Stimulated activated CD8-positive, alpha-beta memory T cell treated with anti-CD3 and anti-CD28 coated beads, Interleukin-15, amount 100 ng/mL, for 1 hour (primary cell): Measurements from ENCODE around the gene ADCY9.
"Not testable (repeated sequence)": the region's sequence is repeated elsewhere in the genome, so short reads cannot be mapped to it uniquely, and the experiment has no call there.

ENCODE experiments used
- DNase-seq: peaks from one replicate; pipeline ENCODE4 v3.0.0-alpha.2; 2020; ENCODE audit warnings: low read depth

ADCY9 gene

DNA sequence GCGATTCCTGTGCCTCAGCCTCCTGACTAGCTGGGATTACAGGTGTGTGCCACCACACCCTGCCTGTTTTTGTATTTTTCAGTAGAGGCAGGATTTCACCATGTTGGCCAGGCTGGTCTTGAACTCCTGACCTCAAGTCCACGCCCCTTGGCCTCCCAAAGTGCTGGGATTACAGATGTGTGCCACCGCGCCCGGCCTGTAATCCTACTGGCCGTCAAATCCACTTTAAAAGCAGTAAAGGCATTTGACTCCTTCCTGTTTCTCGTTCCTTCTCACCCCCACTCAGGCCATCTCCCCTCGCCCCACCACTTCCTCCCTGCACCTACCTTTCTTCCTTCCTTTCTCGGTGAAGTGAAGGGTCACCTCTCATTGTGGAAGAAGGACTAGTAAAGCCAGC, 166.3 kb downstream of the ADCY9 start:
- no peak for DNase-seq

DNA sequence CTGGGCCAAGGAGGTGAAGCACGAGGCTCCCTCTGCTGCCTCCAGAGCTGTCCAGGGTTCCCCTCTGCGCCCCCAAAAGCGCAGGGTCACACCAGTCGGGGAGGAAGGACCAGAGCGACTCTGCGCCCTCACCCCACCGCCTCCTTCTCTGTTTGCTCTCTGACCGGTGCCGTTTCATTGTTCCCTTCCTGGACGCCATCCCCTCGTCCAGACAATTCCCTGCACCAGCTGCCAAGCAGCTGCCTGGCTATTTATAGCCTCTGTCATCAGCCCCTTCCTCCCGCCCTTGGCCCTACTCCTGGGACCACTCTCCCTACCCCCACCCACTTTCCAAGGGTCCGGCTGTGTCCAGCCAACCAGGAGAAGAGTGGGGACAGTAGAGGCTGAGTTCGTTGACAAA, 167.0 kb downstream of the ADCY9 start:
- DNase-seq: no peak

GRCh38 chr16:3948378-3948995, 167.8 kb downstream of the ADCY9 start:
- no peak for DNase-seq

- no peak for DNase-seq
Measured at GRCh38 chr16:3946604-3947180, 169.6 kb downstream of the ADCY9 start.

DNA sequence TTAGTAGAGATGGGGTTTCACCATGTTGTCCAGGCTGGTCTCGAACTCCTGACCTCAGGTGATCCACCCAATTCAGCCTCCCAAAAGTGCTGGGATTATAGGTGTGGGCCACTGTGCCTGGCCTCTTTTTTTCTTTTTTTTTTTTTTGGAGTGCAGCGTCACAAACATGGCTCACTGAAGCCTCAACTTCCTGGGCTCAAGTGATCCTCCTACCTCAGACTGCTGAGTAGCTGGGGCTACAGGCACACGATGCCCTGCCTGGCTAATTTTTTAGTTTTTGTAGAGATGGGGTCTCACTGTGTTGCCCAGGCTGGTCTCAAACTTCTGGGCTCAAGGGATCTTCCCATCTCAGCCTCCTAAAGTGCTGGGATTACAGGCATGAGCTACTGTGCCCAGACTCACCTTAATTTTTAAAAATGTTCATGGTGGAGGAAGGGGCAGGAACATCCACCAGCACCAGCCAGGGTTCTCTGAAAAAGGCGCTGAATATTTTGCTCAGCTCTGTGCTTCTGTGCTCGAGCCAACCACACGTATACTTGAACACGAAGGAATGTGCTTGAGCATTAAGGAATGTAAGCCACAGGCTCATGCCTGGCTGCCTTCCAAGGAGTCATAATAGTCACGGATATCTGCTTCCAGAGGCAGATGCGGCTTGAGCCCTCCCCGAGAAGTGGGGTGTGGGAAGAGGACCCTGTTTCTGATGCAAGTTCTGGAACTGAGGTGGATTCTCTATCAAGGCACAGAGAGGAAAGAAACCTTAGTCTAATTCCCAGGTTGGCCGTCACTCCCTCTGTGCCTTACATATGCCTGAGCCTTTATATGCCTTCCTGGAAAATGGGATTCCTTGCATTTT, 170.3 kb downstream of the ADCY9 start:
- DNase-seq: no peak

DNA sequence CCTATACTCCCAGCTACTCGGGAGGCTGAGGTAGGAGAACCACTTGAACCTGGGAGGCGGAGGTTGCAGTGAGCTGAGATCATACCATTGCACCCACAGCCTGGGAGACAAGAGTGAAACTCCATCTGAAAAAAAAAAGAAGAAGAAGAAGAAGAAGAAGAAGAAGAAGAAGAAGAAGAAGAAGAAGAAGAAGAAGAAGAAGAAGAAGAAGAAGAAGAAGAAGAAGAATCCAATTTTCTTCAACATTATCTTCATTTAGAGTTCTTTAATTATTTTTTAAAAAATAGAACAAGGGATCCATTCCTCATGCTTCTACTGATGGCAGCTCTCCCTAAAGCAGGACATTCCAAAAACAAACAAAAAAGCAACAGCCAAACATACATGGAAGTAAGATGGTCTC, 171.8 kb downstream of the ADCY9 start:
- DNase-seq: not testable (repeated sequence)

DNA sequence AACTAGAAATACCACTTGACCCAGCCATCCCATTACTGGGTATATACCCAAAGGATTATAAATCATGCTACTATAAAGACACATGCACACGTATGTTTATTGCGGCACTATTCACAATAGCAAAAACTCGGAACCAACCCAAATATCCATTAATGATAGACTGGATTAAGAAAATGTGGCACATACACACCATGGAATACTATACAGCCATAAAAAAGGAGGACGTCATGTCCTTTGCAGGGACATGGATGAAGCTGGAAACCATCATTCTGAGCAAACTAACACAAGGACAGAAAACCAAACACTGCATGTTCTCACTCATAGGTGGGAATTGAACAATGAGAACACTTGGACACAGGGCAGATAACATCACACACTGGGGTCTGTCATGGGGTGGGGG, 174.1 kb downstream of the ADCY9 start:
- not testable (repeated sequence) for DNase-seq

DNA sequence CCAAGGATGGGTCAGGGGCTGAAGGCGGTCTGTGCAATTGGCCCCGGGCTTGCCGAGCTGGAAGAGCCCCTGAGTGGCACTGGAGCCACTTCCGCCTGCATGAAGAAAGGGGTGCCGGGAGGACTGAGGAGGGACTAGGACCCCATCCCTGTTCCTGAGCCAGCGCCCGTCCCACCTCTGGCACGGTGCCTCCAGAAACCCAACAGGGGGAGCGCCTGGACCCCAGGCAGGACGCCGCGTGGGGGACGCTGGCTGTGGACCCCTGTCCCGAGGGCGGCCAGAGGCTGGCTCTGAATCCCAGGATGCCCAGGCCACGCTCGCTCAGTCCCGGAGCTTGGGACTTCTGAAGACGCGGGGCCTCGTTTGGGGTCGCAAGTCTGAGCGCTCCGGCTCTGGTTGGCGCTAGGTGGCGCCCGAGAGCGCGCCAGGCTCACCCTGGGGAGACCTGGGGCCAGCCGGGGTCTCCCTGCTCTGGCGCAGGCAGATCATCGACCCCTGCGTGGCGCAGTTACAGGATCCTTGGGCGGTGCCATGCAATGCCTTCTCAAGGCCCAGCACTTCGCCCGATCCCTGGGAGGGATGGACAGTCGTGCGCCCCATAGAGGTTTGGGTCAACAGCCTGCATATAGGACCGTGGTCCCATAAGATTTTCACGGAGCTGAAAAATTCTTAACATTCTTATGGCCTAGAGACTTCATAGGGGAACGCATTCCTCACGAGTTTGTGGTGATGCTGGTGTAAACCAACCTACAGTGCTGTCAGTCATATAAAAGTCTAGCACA, 177.2 kb downstream of the ADCY9 start:
- DNase-seq: peak; percentile 33

GRCh38 chr16:3938471-3938842, 177.8 kb downstream of the ADCY9 start:
- DNase-seq: no peak

DNA sequence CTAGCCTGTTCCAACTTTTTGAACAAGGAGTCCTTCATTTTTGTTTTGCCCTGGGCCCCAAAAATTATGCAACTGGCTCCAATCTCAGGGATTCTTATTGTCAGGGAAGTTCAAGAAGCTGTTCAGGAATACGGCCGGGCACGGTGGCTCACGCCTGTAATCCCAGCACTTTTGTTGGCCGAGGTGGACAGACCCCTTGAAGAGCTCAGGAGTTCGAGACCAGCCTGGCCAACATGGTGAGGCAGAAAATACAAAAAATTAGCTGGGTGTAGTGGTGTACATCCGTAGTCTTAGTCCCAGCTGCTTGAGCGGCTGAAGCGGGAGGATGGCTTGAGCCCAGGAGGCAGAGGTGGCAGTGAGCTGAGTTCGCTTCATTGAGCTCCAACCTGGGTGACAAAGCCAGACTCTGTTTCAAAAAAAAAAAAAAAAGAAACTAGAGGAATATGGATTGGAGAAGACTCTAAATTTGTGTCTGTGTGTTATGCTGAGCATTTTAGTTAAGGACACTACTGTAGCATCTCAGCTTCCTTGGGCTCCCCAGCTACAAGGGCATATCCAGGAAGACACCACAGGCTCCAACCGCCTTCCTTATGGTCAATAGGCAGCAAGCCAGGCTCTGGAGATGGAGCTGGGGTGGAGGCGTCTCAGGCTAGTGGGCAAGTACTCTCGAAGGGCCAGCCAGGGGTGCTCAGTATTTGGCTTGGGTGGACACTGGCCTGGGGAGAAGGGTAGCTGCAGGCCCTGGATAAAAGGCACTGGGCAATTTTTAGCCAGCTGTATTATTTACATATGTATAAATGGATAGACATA, 179.0 kb downstream of the ADCY9 start:
- DNase-seq: no peak

GRCh38 chr16:3935921-3936320, 180.3 kb downstream of the ADCY9 start:
- DNase-seq: no peak

- DNase-seq: no peak
Measured at GRCh38 chr16:3934491-3935181, 181.6 kb downstream of the ADCY9 start.

GRCh38 chr16:3927147-3927546, 189.1 kb downstream of the ADCY9 start:
- DNase-seq: not testable (repeated sequence)

DNA sequence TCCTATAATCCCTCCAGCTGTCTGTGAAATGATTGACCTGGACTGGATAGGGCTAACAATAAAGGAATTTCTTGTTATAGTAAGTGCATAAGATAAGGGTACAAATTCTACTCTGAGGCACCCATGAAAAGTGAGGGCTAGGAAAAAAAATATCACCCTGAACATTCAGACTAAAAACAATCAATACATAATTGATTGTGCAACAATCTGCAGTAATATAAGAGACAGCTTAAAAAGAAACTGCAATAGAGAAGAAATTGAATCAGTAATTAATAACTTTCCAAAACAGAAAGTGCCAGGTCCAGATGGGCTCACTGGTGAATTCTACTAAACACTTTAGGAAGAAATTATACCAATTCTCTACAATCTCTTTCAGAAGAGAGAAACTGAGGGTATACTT, 191.5 kb downstream of the ADCY9 start:
- no peak for DNase-seq

GRCh38 chr16:3922241-3922640, 194.0 kb downstream of the ADCY9 start:
- no peak for DNase-seq

- DNase-seq: no peak
Measured at GRCh38 chr16:3920206-3920605, 196.0 kb downstream of the ADCY9 start.

DNA sequence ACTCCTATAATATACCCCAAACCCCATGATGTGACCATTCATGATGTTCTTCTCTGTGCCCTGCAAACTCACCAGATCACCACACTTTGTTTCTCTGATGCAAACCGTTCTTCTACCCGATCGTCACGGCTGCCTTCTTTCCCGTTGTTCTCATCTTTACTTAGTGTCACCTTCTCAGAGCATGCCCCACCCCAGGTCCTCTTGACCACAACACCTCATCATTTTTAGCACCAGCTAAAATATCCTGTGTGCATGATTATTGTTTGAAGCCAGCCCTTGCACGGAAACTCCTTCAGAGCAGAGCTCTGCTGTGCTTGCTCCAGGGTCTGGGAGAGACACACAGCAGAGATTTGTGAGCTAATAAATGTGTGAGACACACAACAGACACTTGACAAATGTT, 196.8 kb downstream of the ADCY9 start:
- DNase-seq: no peak

DNA sequence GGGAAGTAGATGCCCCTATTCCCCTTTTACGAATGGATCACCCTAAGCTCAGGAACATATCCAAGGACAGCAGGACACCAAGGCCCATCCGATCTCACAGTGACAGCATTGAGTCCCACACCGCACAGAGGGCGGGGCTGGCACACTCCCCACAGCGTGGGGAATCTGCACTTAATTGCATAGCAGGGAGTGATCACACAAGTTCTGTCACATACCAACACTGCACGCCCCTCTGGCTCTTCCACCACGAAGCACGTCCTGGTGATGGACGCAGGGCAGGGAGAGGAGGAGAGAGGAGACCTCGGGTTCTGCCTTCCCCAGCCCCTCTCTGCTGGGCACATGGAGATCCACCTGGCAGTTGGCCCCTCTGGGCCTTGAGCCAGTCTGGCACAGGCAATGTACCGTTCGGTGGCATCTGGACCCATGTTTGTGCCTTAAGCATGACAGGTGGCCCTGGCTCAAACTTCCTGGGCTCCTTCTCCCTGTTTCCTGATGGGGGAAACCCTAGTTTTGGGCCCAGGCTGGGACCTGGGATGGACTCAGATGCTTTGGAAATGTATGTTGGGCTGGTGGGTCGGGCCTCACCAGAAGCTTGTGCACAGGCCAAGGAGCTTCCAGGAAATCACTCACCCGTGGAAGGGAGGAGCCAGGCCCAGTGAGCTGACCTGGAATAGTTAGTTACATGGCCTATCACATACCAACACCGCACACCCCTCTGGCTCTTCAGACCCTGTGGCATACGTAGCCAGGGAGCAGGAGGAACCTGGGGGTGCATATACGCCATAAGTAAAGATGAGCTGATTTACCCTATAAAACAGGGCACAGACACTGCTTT, 200.6 kb downstream of the ADCY9 start:
- no peak for DNase-seq

- no peak for DNase-seq
Measured at GRCh38 chr16:3912897-3913296, 203.3 kb downstream of the ADCY9 start.
